H1 (cell line): ENCODE results near the gene ABCC9. TPM values are rescaled to one million over a fixed set of nuclear protein-coding genes. Genes with fewer than 3 reads are reported as not detected.

Experiments used
- CTCF ChIA-PET: fragments of 300-600 bp; sonication (Branson Sonifier 250); formaldehyde crosslinking; loops from one replicate; lab custom pipeline; 2021; ENCODE audit not compliant: partially characterized antibody; lab: Charles Lee
- POLR2A ChIA-PET: fragments of 300-600 bp; sonication (Branson Sonifier 250); formaldehyde crosslinking; loops from one replicate; lab custom pipeline; 2021; ENCODE audit warnings: inconsistent platforms; ENCODE audit not compliant: partially characterized antibody; lab: Charles Lee
- DNase-seq, 2 experiments: peaks; one replicate each; pipeline versions ENCODE4 v3.0.0 to v3.0.0-alpha.2; 2010 to 2022; ENCODE audit warnings: low spot score in 2 of 2, low read depth in 1 of 2, mixed read lengths in 1 of 2
- FAIRE-seq: peaks from 2 replicates; lab custom pipeline; 2011; peaks lifted over from hg19 to GRCh38; lab: Jason Lieb, UNC
- H2AFZ ChIP-seq: 2 replicates; pipeline ENCODE4 v1.8.1; 2012; ENCODE audit warnings: low read length, inconsistent platforms
- H2AK5ac ChIP-seq: 2 replicates; pipeline ENCODE4 v1.6.1; 2013; ENCODE audit warnings: low read depth, low read length
- H2BK120ac ChIP-seq: replicated peaks from 2 replicates; pipeline ENCODE3; 2013; ENCODE audit warnings: low read depth, low read length, inconsistent platforms
- H2BK12ac ChIP-seq: 2 replicates; pipeline ENCODE4 v1.6.1; 2013; ENCODE audit warnings: low read depth, low read length
- H2BK15ac ChIP-seq: 2 replicates; pipeline ENCODE4 v1.6.1; 2013; ENCODE audit warnings: low read length
- H2BK20ac ChIP-seq: 2 replicates; pipeline ENCODE4 v1.6.1; 2013; ENCODE audit warnings: low read length
- H2BK5ac ChIP-seq: 2 replicates; pipeline ENCODE4 v1.6.1; 2013; ENCODE audit warnings: low read depth, low read length
- H3K14ac ChIP-seq: 2 replicates; pipeline ENCODE4 v1.6.1; 2013; ENCODE audit warnings: inconsistent platforms; ENCODE audit not compliant: insufficient read length
- H3K18ac ChIP-seq: 2 replicates; pipeline ENCODE4 v1.6.1; 2013; ENCODE audit warnings: low read length; ENCODE audit errors: extremely low read depth
- H3K23ac ChIP-seq: 2 replicates; pipeline ENCODE4 v1.6.1; 2013; ENCODE audit warnings: inconsistent platforms; ENCODE audit not compliant: insufficient read length
- H3K23me2 ChIP-seq: 2 replicates; pipeline ENCODE4 v1.6.1; 2013; ENCODE audit warnings: low read depth, low read length
- H3K27ac ChIP-seq: 2 replicates; pipeline ENCODE4 v1.6.1; 2011; ENCODE audit warnings: low read depth, low read length, inconsistent platforms
- H3K27me3 ChIP-seq, 4 experiments: replicated peaks in 1 of 4; 1 replicate in 1 of 4; 2 replicates in 3 of 4; pipeline versions ENCODE4 v1.6.1 to v1.8.1; 2011 to 2013; ENCODE audit warnings: low read length in 3 of 4, mild to moderate bottlenecking in 3 of 4, inconsistent platforms in 2 of 4, mixed read lengths in 2 of 4, moderate library complexity in 1 of 4; ENCODE audit not compliant: control insufficient read depth in 3 of 4, insufficient read depth in 3 of 4; ENCODE audit errors: extremely low read depth in 1 of 4
- H3K36me3 ChIP-seq, 4 experiments: 2 replicates each; pipeline versions ENCODE4 v1.6.1 to v1.8.1; 2011 to 2013; ENCODE audit warnings: mild to moderate bottlenecking in 4 of 4, low read length in 3 of 4, moderate library complexity in 2 of 4, control low read depth in 1 of 4, inconsistent platforms in 1 of 4; ENCODE audit not compliant: insufficient read depth in 4 of 4, control insufficient read depth in 2 of 4
- H3K4ac ChIP-seq: replicated peaks from 2 replicates; pipeline ENCODE3; 2013; ENCODE audit warnings: low read length, low read depth, mixed read lengths, inconsistent platforms; ENCODE audit not compliant: insufficient read length
- H3K4me1 ChIP-seq, 4 experiments: replicated peaks in 1 of 4; 1 replicate in 1 of 4; 2 replicates in 3 of 4; pipeline versions ENCODE4 v1.6.1 to v1.8.1; 2011 to 2013; ENCODE audit warnings: low read length in 3 of 4, inconsistent platforms in 2 of 4, mixed read lengths in 1 of 4; ENCODE audit not compliant: insufficient read depth in 4 of 4, control insufficient read depth in 3 of 4
- H3K4me2 ChIP-seq, 2 experiments: 2 replicates each; pipeline versions ENCODE4 v1.6.1 to v1.8.1; 2011 to 2013; ENCODE audit warnings: low read depth in 2 of 2, low read length in 2 of 2, control low read depth in 1 of 2, inconsistent platforms in 1 of 2, mild to moderate bottlenecking in 1 of 2; ENCODE audit not compliant: insufficient read depth in 1 of 2
- H3K4me3 ChIP-seq, 4 experiments: fragments of 200-600, 300-600 bp in 1 of 4; sonication (generic), shearing (Covaris generic), sonication (Bioruptor Twin) in 1 of 4; 2 replicates each; pipeline versions ENCODE4 v1.5.1 to v1.8.1; 2011 to 2016; ENCODE audit warnings: low read length in 4 of 4, low read depth in 3 of 4, control low read depth in 2 of 4, inconsistent platforms in 2 of 4, mild to moderate bottlenecking in 2 of 4, mixed read lengths in 1 of 4, moderate library complexity in 1 of 4; ENCODE audit not compliant: insufficient read depth in 2 of 4; ENCODE audit errors: extremely low read depth in 1 of 4
- H3K56ac ChIP-seq: replicated peaks from 2 replicates; pipeline ENCODE3; 2013; ENCODE audit warnings: low read depth, mild to moderate bottlenecking, mixed read lengths, low read length, inconsistent platforms; ENCODE audit not compliant: insufficient read length
- H3K79me1 ChIP-seq: 2 replicates; pipeline ENCODE4 v1.6.1; 2013; ENCODE audit warnings: low read depth, low read length, control low read depth
- H3K79me2 ChIP-seq, 2 experiments: 2 replicates each; pipeline versions ENCODE4 v1.6.1 to v1.8.1; 2012 to 2013; ENCODE audit warnings: low read length in 2 of 2, mild to moderate bottlenecking in 2 of 2, inconsistent platforms in 1 of 2; ENCODE audit not compliant: insufficient read depth in 2 of 2, control insufficient read depth in 1 of 2
- H3K9ac ChIP-seq, 4 experiments: replicated peaks in 1 of 4; 1 replicate in 1 of 4; 2 replicates in 3 of 4; pipeline versions ENCODE4 v1.6.1 to v1.8.1; 2011 to 2013; ENCODE audit warnings: low read depth in 3 of 4, low read length in 3 of 4, control low read depth in 2 of 4, mild to moderate bottlenecking in 2 of 4, moderate library complexity in 2 of 4, inconsistent platforms in 1 of 4; ENCODE audit errors: extremely low read depth in 1 of 4
- H3K9me3 ChIP-seq, 2 experiments: 2 replicates each; pipeline versions ENCODE4 v1.6.1 to v1.8.1; 2012 to 2013; ENCODE audit warnings: mild to moderate bottlenecking in 2 of 2, moderate library complexity in 2 of 2, control low read depth in 1 of 2, inconsistent platforms in 1 of 2, low read depth in 1 of 2, low read length in 1 of 2, mixed read lengths in 1 of 2; ENCODE audit not compliant: insufficient read depth in 2 of 2
- H4K20me1 ChIP-seq, 2 experiments: replicated peaks in 1 of 2; 2 replicates each; pipeline versions ENCODE3 to v1.8.1; 2011 to 2013; ENCODE audit warnings: inconsistent platforms in 2 of 2, low read length in 2 of 2, mild to moderate bottlenecking in 1 of 2; ENCODE audit not compliant: insufficient read depth in 2 of 2, control insufficient read depth in 1 of 2
- H4K5ac ChIP-seq: 2 replicates; pipeline ENCODE4 v1.6.1; 2013; ENCODE audit warnings: low read length, low read depth, mixed read lengths, inconsistent platforms; ENCODE audit not compliant: insufficient read length
- H4K8ac ChIP-seq: 2 replicates; pipeline ENCODE4 v1.8.0; 2013; ENCODE audit warnings: mild to moderate bottlenecking, moderate library complexity, low read length, inconsistent platforms; ENCODE audit not compliant: insufficient read depth; ENCODE audit errors: extremely low read depth
- H4K91ac ChIP-seq: replicated peaks from 2 replicates; pipeline ENCODE3; 2013; ENCODE audit warnings: low read length, mixed read lengths, inconsistent platforms; ENCODE audit not compliant: insufficient read length
- CHD1 ChIP-seq: IDR thresholded peaks from 2 replicates; pipeline ENCODE4 v1.6.1; 2012; ENCODE audit warnings: low read depth, low read length, improper control_type of control experiment
- MAFK ChIP-seq: IDR thresholded peaks from 2 replicates; pipeline ENCODE4 v1.6.1; 2012; ENCODE audit warnings: low read depth, mild to moderate bottlenecking, improper control_type of control experiment, low read length
- RBBP5 ChIP-seq: IDR thresholded peaks from 2 replicates; pipeline ENCODE4 v1.7.1; 2012; ENCODE audit warnings: low read depth, mild to moderate bottlenecking, inconsistent platforms, low read length, moderate library complexity, borderline replicate concordance
- SIX5 ChIP-seq: IDR thresholded peaks from 2 replicates; pipeline ENCODE4 v1.6.1; 2011; ENCODE audit warnings: mild to moderate bottlenecking, low read depth, low read length
- WGBS, 2 experiments: shearing (Covaris generic) in 1 of 2; methylation state at CpG; one replicate each; pipeline versions ENCODE4 v1.1.6 to v1.1.7; 2013 to 2015; ENCODE audit warnings: low lambda C conversion rate in 2 of 2, mixed read lengths in 2 of 2, inconsistent platforms in 1 of 2, low coverage in 1 of 2, missing lambda C conversion rate in 1 of 2; ENCODE audit not compliant: insufficient replicate concordance in 2 of 2, insufficient coverage in 1 of 2, insufficient read length in 1 of 2; ENCODE audit errors: extremely low coverage in 1 of 2, missing lambda C conversion rate in 1 of 2; 5-methylcytosine and 5-hydroxymethylcytosine counted together
- polyA plus RNA-seq, 7 experiments: library from polyadenylated mRNA; depleted of rRNA in 3 of 7; stranded (reverse) in 5 of 7; unstranded in 2 of 7; fragments of >200 nt in 5 of 7; fragments of 200-250 nt in 2 of 7; gene quantifications; 1 replicate in 5 of 7; 2 replicates in 1 of 7; 4 replicates in 1 of 7; pipeline versions ENCODE4 v1.2.1 to v1.2.3, GENCODE V29; 2011 to 2013; ENCODE audit warnings: missing spikeins in 2 of 7, mixed read lengths in 2 of 7
- total RNA-seq: library from RNA; stranded (reverse); fragmentation: NEBNext Ultra II Directional; extraction: Animal tissue kit (Norgen Biotek cat#: 25700); gene quantifications from 2 replicates; pipeline ENCODE4 v1.2.1, GENCODE V29; 2021

ABCC9 gene
- total and polyA plus RNA-seq, 2 of the 8 experiments (the other 6 are each of a cell fraction or from before 2014, with no cell fraction given): under 0.01 TPM; not detected in 1

DNA sequence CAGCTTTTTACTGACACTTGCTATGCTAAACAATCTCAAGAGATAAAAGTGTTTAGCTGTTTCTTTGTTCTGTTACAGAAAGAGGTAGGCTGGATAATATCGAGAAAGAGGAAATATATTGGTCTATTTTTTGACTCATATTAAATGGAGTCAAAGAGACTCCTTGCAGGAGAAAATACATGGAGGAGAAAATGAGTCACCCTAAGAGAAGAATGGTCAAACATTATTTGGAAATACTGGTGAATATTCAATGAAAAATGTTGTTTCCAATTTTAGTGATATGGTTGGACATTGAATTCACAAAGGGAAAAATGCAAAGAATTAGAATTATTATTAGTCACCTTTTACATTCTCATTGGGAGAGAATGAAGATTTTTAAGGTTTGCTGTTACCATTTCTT, 169.9 kb downstream of the ABCC9 start:
- Histone ChIP-seq H3K36me3 (no peaks in the 10 kb centered on the region), H3K27ac (no peak overlapping the region), H3K4me1 (peaks cover 0 to 6% (median 0%) of the 10 kb centered on the region in 4 experiments; a peak in 1 of 7 replicates), H4K20me1 (no peaks in the 10 kb centered on the region), H3K23ac (no peak overlapping the region), H3K79me2 (no peaks in the 10 kb centered on the region), H3K9me3 (no peaks in the 10 kb centered on the region), H2BK12ac (no peak overlapping the region), H2BK15ac (no peak overlapping the region), H3K23me2 (no peaks in the 10 kb centered on the region), H3K4me3 (no peak overlapping the region), H2BK5ac (no peak overlapping the region), H3K79me1 (no peaks in the 10 kb centered on the region), H4K8ac (no peak overlapping the region), H3K4ac (no peak overlapping the region), H3K27me3 (peaks cover 0 to 9% (median 2%) of the 10 kb centered on the region in 4 experiments; a peak in 3 of 7 replicates), H2AK5ac (no peak overlapping the region), H2BK120ac (no peak overlapping the region), H3K9ac (no peak overlapping the region), H3K4me2 (no peak overlapping the region), H3K18ac (no peak overlapping the region), H2BK20ac (no peak overlapping the region), H3K14ac (no peak overlapping the region), H2AFZ (no peak overlapping the region), H4K5ac (no peak overlapping the region), H3K56ac (no peak overlapping the region), H4K91ac (no peak overlapping the region)
- FAIRE-seq (no peak), DNase-seq (no peak)
- ChIA-PET POLR2A (no interaction called here), CTCF (interaction anchor here (1.2 kb wide), 1 partner anchor 73 kb away, joined by 4 read pairs; no protein-coding TSS in a partner anchor)
- TF ChIP-seq RBBP5 (no peak), MAFK (no peak), CHD1 (no peak), SIX5 (no peak)
- WGBS, 2 experiments: 100% methylated on average over 1 of the region's 1 CpG; no CpG with 5 or more reads in 1 of the 2 experiments
